Measurements from ENCODE around the gene KRAS. TPM values are rescaled to one million over a fixed set of nuclear protein-coding genes. Genes with fewer than 3 reads are reported as not detected.
A peak's percentile ranks its signal among the peaks of the same experiment; 100 is the strongest.

The KRAS gene
- total RNA-seq, 1 experiment from 2014 or later = 47.5 TPM

GRCh38 chr12:25251769-25252168 is 1.0 kb upstream of the KRAS start:
- Histone ChIP-seq H4K5ac (ENCODE audit: insufficient read length, low read depth, low read length) (no peak overlapping the region), H3K4me2 (ENCODE audit: insufficient read depth, insufficient read length, low read length) (peak overlapping the region; percentile 58), H4K8ac (replicated peaks; ENCODE audit: insufficient read length, low read depth, low read length) (no peak overlapping the region), H3K4me1 (ENCODE audit: insufficient read depth, low read length) (peaks cover 7% of the 10 kb centered on the region), H3K14ac (ENCODE audit: insufficient read depth, low read length) (no peak overlapping the region), H3K79me1 (ENCODE audit: insufficient read depth, low read depth, low read length, poor library complexity, severe bottlenecking) (no peaks in the 10 kb centered on the region), H3K23ac (ENCODE audit: insufficient read length, low read depth, low read length) (no peak overlapping the region), H3K27ac (ENCODE audit: insufficient read length, low read depth, low read length) (no peak overlapping the region), H2BK15ac (ENCODE audit: low read depth, low read length) (no peak overlapping the region), H3T11ph (ENCODE audit: low read length) (no peak overlapping the region), H3K9ac (ENCODE audit: extremely low read depth, insufficient read length, low read length) (no peak overlapping the region), H3K4ac (ENCODE audit: low read depth, low read length) (no peak overlapping the region), H2BK5ac (ENCODE audit: insufficient read length, low read length) (no peak overlapping the region), H3K18ac (ENCODE audit: insufficient read length, low read depth, low read length) (no peak overlapping the region), H3K56ac (ENCODE audit: insufficient read length, low read depth, low read length) (no peak overlapping the region), H4K91ac (ENCODE audit: insufficient read length, low read depth, low read length) (no peak overlapping the region), H3K23me2 (ENCODE audit: insufficient read length, low read depth, low read length, poor library complexity, severe bottlenecking) (peaks cover 4% of the 10 kb centered on the region), H4K20me1 (ENCODE audit: control insufficient read depth, insufficient read depth, insufficient read length) (no peaks in the 10 kb centered on the region), H2BK20ac (ENCODE audit: low read depth, low read length, poor library complexity, severe bottlenecking) (no peak overlapping the region), H2BK12ac (ENCODE audit: insufficient read length, low read depth, low read length) (no peak overlapping the region), H3K9me3 (ENCODE audit: control insufficient read depth, low read depth, low read length) (no peaks in the 10 kb centered on the region), H3K27me3 (ENCODE audit: insufficient read depth, low read length) (no peaks in the 10 kb centered on the region), H2AFZ (ENCODE audit: low read length) (no peak overlapping the region), H3K79me2 (ENCODE audit: insufficient read depth, low read length) (peaks cover 8% of the 10 kb centered on the region; the same call in 1 of the 2 replicates), H2BK120ac (ENCODE audit: low read depth, low read length, poor library complexity, severe bottlenecking) (no peak overlapping the region), H2AK5ac (ENCODE audit: insufficient read length, low read length) (no peak overlapping the region)
- Mint-ChIP-seq H3K36me3 (ENCODE audit: insufficient read depth in 1 of 3, low read depth in 3 of 3) (peaks cover 0 to 11% (median 7%) of the 10 kb centered on the region in 3 experiments; a peak in 4 of 7 replicates), H3K27me3 (ENCODE audit: low read depth) (peaks cover 22% of the 10 kb centered on the region), H3K27ac (peak overlapping the region in 2 of 3 experiments; percentile 35 to 73; a peak in 5 of 7 replicates), H3K4me1 (peaks cover 30 to 42% of the 10 kb centered on the region in 2 experiments), H3K4me3 (peak overlapping the region; percentile 88 to 97), H3K9me3 (no peaks in the 10 kb centered on the region)
- WGBS (ENCODE audit: extremely low coverage, insufficient read length, low lambda C conversion rate) = no CpG with 5 or more reads among the region's 6 CpGs
- DNase-seq = no peak
- no peak for TF ChIP-seq CTCF (conservative IDR thresholded peaks at IDR 0.05)
